ENCODE results near the gene GRIPAP1. TPM values are rescaled to one million over a fixed set of nuclear protein-coding genes. Genes with fewer than 3 reads are reported as not detected.
"Not testable (repeated sequence)": the region's sequence is repeated elsewhere in the genome, so short reads cannot be mapped to it uniquely, and the experiment has no call there.

Gene GRIPAP1
- total RNA-seq, 2 donors from 2014 or later, result 26.9 to 62.4 TPM

- Histone ChIP-seq H3K27me3 (replicated peaks; ENCODE audit: insufficient read depth) (no peaks in the 10 kb centered on the region), H3K4me1 (replicated peaks) (no peaks in the 10 kb centered on the region), H3K27ac (no peak overlapping the region), H3K9me3 (no peaks in the 10 kb centered on the region), H3K4me3 (no peak overlapping the region), H3K36me3 (no peaks in the 10 kb centered on the region)
- WGBS, result 92% methylated on average over 9 of the region's 17 CpGs
- TF ChIP-seq CTCF (IDR thresholded peaks at IDR 0.05) (no peak), POLR2A (IDR thresholded peaks at IDR 0.05) (no peak), POLR2AphosphoS5 (IDR thresholded peaks at IDR 0.05) (no peak)
- no peak for DNase-seq (ENCODE audit: low spot score)
- intact Hi-C loops (cut with DNase I), result no loop called here
These were observed 19.0 kb downstream of the GRIPAP1 start for GRCh38 chrX:48983081-48983480.

GRCh38 chrX:48981178-48981577, 20.9 kb downstream of the GRIPAP1 start:
- no peaks in the 10 kb centered on the region for H3K27me3 ChIP-seq (replicated peaks; ENCODE audit: insufficient read depth)
- 98% methylated on average over 5 of the region's 10 CpGs for WGBS
- no peaks in the 10 kb centered on the region for H3K36me3 ChIP-seq

DNA sequence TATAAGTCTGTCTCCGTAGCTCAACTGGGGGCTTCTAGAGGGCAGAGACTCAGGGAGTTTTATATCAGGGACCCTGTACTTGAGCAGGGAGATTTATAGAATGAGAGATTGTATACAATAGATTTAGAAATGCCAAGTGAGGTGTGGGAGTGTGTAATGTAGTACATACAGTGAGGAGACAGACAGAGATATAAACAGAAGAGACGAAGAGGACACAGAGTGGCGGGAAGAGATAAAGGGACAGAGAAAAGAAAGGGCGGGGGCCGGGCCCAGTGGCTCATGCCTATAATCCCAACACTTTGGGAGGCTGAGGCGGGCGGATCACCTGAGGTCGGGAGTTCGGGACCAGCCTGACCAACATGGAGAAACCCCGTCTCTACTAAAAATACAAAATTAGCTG, 21.7 kb downstream of the GRIPAP1 start:
- DNase-seq (ENCODE audit: low spot score); H3K36me3 ChIP-seq; H3K27me3 ChIP-seq (replicated peaks; ENCODE audit: insufficient read depth); H3K27ac ChIP-seq; H3K9me3 ChIP-seq; H3K4me3 ChIP-seq; intact Hi-C loops (cut with DNase I); H3K4me1 ChIP-seq (replicated peaks): not testable (repeated sequence)
- WGBS, result 88% methylated on average over 9 of the region's 10 CpGs

More at GRCh38 chrX:48981178-48981577, 20.9 kb downstream of the GRIPAP1 start:
- DNase-seq (ENCODE audit: low spot score), result no peak
- H3K4me1 ChIP-seq (replicated peaks), result no peaks in the 10 kb centered on the region
- TF ChIP-seq POLR2A (IDR thresholded peaks at IDR 0.05), result no peak
- no peak for TF ChIP-seq CTCF (IDR thresholded peaks at IDR 0.05)
- no peak for TF ChIP-seq POLR2AphosphoS5 (IDR thresholded peaks at IDR 0.05)
- no peaks in the 10 kb centered on the region for H3K9me3 ChIP-seq
- intact Hi-C loops (cut with DNase I), result no loop called here
- no peak overlapping the region for H3K27ac ChIP-seq
- no peak overlapping the region for H3K4me3 ChIP-seq

GRCh38 chrX:48978226-48978625, 23.8 kb downstream of the GRIPAP1 start:
- Histone ChIP-seq H3K4me1 (replicated peaks) (no peaks in the 10 kb centered on the region), H3K36me3 (no peaks in the 10 kb centered on the region), H3K9me3 (no peaks in the 10 kb centered on the region), H3K27ac (no peak overlapping the region), H3K27me3 (replicated peaks; ENCODE audit: insufficient read depth) (no peaks in the 10 kb centered on the region), H3K4me3 (no peak overlapping the region)
- WGBS, result 100% methylated on average over 1 of the region's 5 CpGs
- TF ChIP-seq CTCF (IDR thresholded peaks at IDR 0.05) (no peak), POLR2A (IDR thresholded peaks at IDR 0.05) (no peak), POLR2AphosphoS5 (IDR thresholded peaks at IDR 0.05) (no peak)
- DNase-seq (ENCODE audit: low spot score), result no peak
- intact Hi-C loops (cut with DNase I), result no loop called here

- Histone ChIP-seq H3K36me3 (no peaks in the 10 kb centered on the region), H3K4me3 (no peak overlapping the region), H3K9me3 (no peaks in the 10 kb centered on the region), H3K27me3 (replicated peaks; ENCODE audit: insufficient read depth) (no peaks in the 10 kb centered on the region), H3K27ac (no peak overlapping the region), H3K4me1 (replicated peaks) (no peaks in the 10 kb centered on the region)
- no peak for DNase-seq (ENCODE audit: low spot score)
- no peak for TF ChIP-seq POLR2A (IDR thresholded peaks at IDR 0.05)
- no peak for TF ChIP-seq POLR2AphosphoS5 (IDR thresholded peaks at IDR 0.05)
- TF ChIP-seq CTCF (IDR thresholded peaks at IDR 0.05), result no peak
- WGBS, result 54% methylated on average over 4 of the region's 6 CpGs
- intact Hi-C loops (cut with DNase I), result no loop called here
These were observed 26.0 kb downstream of the GRIPAP1 start for GRCh38 chrX:48976086-48976485.

Measured in prostate gland (tissue), 2 donors.